K562 (cell line): ENCODE results near the gene LDAF1. TPM values are rescaled to one million over a fixed set of nuclear protein-coding genes. Genes with fewer than 3 reads are reported as not detected.

Source experiments
- DNMT1 ChIP-seq: fragments of 450-650 bp; IDR thresholded peaks from 2 replicates; pipeline ENCODE4 v1.6.1; 2016; ENCODE audit warnings: antibody characterized with exemption, mild to moderate bottlenecking
- FOSL1 ChIP-seq: fragments of 200-800 bp; sonication (Bioruptor generic); conservative IDR thresholded peaks from 2 replicates; pipeline ENCODE4 v1.6.1; 2016; ENCODE audit warnings: missing genetic modification characterization, missing compliant biosample characterization
- IRF9 ChIP-seq: fragments of 450-650 bp; IDR thresholded peaks from 2 replicates; pipeline ENCODE4 v1.6.1; 2016; ENCODE audit warnings: missing biosample characterization, missing genetic modification characterization
- JUNB ChIP-seq: fragments of 450-650 bp; formaldehyde crosslinking; conservative IDR thresholded peaks from 2 replicates; pipeline ENCODE4 v1.4.0; 2020; ENCODE audit warnings: mild to moderate bottlenecking
- L3MBTL2 ChIP-seq: fragments of 450-650 bp; IDR thresholded peaks from 2 replicates; pipeline ENCODE4 v1.6.1; 2016; ENCODE audit warnings: mild to moderate bottlenecking, moderate library complexity
- TAL1 ChIP-seq: fragments of 450-650 bp; IDR thresholded peaks from 2 replicates; pipeline ENCODE4 v1.6.1; 2016; ENCODE audit warnings: mild to moderate bottlenecking
- ZBTB17 ChIP-seq: fragments of 450-650 bp; formaldehyde crosslinking; IDR thresholded peaks from 2 replicates; pipeline ENCODE4 v1.4.0; 2020; ENCODE audit warnings: mild to moderate bottlenecking
- ZNF165 ChIP-seq: fragments of 250-450 bp; sonication (Bioruptor Pico); IDR thresholded peaks from 2 replicates; pipeline ENCODE4 v1.4.0; 2020; ENCODE audit warnings: borderline replicate concordance
- polyA plus RNA-seq, 8 experiments: library from polyadenylated mRNA; depleted of rRNA in 4 of 8; stranded (reverse) in 5 of 8; unstranded in 3 of 8; fragments of >200 nt; fragmentation: Nextera tagmentation in 2 of 8; fragmentation: Illumina TruSeq in 1 of 8; extraction: Ambion mirVana in 2 of 8; extraction: Trizol in 1 of 8; gene quantifications; 2 replicates each; pipeline versions ENCODE4 v1.2.1 to v1.2.3, GENCODE V29; 2011 to 2014; ENCODE audit warnings: inconsistent platforms in 1 of 8, missing spikeins in 1 of 8
- total RNA-seq, 7 experiments: library from RNA; depleted of rRNA in 6 of 7; stranded (reverse); fragments of >200 nt in 6 of 7; fragmentation: Illumina TruSeq in 2 of 7; extraction: Trizol in 2 of 7; gene quantifications; 2 replicates each; pipeline versions ENCODE4 v1.2.1 to v1.2.3, GENCODE V29; 2011 to 2021; ENCODE audit warnings: low replicate concordance in 1 of 7
- TF ChIP-seq, protein P1 (sequence below): fragments of 450-650 bp; IDR thresholded peaks from 2 replicates; pipeline ENCODE4 v1.6.1; 2016; ENCODE audit warnings: borderline replicate concordance
- TF ChIP-seq, protein P2 (sequence below), 2 experiments: fragments of 450-650 bp in 1 of 2; sonication (generic) in 1 of 2; formaldehyde crosslinking in 1 of 2; IDR thresholded peaks; 2 replicates each; pipeline versions ENCODE4 v1.7.1 to v1.9.0; 2016 to 2022; ENCODE audit warnings: inconsistent platforms in 1 of 2, mild to moderate bottlenecking in 1 of 2, missing genetic modification reagents in 1 of 2

The LDAF1 gene
- total and polyA plus RNA-seq, 9 of the 15 experiments (the other 6 are each of a cell fraction or from before 2014, with no cell fraction given), result 7.0 to 20.1 (median 12.5) TPM

GRCh38 chr16:21158208-21159110 is at the start of gene LDAF1 (continued):
- TF ChIP-seq ZBTB17 (CRISPR knock-in tag) (peak; percentile 65), IRF9 (tag) (no peak), ZNF165 (no peak), FOSL1 (0 out of 2 replicates have a peak, but pooled peaks have one; percentile 34), DNMT1 (no peak), TAL1 (no peak), L3MBTL2 (peak; percentile 62), JUNB (CRISPR knock-in tag) (no peak)
- TF ChIP-seq, protein P1, sequence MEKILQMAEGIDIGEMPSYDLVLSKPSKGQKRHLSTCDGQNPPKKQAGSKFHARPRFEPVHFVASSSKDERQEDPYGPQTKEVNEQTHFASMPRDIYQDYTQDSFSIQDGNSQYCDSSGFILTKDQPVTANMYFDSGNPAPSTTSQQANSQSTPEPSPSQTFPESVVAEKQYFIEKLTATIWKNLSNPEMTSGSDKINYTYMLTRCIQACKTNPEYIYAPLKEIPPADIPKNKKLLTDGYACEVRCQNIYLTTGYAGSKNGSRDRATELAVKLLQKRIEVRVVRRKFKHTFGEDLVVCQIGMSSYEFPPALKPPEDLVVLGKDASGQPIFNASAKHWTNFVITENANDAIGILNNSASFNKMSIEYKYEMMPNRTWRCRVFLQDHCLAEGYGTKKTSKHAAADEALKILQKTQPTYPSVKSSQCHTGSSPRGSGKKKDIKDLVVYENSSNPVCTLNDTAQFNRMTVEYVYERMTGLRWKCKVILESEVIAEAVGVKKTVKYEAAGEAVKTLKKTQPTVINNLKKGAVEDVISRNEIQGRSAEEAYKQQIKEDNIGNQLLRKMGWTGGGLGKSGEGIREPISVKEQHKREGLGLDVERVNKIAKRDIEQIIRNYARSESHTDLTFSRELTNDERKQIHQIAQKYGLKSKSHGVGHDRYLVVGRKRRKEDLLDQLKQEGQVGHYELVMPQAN, result 0 out of 2 replicates have a peak, but pooled peaks have one; percentile 38
- TF ChIP-seq, protein P2, sequence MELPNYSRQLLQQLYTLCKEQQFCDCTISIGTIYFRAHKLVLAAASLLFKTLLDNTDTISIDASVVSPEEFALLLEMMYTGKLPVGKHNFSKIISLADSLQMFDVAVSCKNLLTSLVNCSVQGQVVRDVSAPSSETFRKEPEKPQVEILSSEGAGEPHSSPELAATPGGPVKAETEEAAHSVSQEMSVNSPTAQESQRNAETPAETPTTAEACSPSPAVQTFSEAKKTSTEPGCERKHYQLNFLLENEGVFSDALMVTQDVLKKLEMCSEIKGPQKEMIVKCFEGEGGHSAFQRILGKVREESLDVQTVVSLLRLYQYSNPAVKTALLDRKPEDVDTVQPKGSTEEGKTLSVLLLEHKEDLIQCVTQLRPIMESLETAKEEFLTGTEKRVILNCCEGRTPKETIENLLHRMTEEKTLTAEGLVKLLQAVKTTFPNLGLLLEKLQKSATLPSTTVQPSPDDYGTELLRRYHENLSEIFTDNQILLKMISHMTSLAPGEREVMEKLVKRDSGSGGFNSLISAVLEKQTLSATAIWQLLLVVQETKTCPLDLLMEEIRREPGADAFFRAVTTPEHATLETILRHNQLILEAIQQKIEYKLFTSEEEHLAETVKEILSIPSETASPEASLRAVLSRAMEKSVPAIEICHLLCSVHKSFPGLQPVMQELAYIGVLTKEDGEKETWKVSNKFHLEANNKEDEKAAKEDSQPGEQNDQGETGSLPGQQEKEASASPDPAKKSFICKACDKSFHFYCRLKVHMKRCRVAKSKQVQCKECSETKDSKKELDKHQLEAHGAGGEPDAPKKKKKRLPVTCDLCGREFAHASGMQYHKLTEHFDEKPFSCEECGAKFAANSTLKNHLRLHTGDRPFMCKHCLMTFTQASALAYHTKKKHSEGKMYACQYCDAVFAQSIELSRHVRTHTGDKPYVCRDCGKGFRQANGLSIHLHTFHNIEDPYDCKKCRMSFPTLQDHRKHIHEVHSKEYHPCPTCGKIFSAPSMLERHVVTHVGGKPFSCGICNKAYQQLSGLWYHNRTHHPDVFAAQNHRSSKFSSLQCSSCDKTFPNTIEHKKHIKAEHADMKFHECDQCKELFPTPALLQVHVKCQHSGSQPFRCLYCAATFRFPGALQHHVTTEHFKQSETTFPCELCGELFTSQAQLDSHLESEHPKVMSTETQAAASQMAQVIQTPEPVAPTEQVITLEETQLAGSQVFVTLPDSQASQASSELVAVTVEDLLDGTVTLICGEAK (IDR thresholded peaks at IDR 0.05), result 0 out of 2 replicates have a peak, but pooled peaks have one; percentile 36
- TF ChIP-seq, protein P2 (CRISPR knock-in tag; IDR thresholded peaks at IDR 0.05), result no peak
